ACHN (cell line): ENCODE results near the gene PDE6B.
A peak's percentile ranks its signal among the peaks of the same experiment; 100 is the strongest.
"Not testable (repeated sequence)": the region's sequence is repeated elsewhere in the genome, so short reads cannot be mapped to it uniquely, and the experiment has no call there.

Experiments
- DNase-seq: peaks from one replicate; pipeline ENCODE4 v3.0.0-alpha.2; 2015
- in situ Hi-C: cut with HindIII; loops from 2 replicates; pipeline ENCODE4 v1.10.0; 2017; ENCODE audit warnings: low sequenced_read_pairs, low pct_ligation_motif_present, low pct_unique_long_range_greater_than_20kb

Gene PDE6B

DNA sequence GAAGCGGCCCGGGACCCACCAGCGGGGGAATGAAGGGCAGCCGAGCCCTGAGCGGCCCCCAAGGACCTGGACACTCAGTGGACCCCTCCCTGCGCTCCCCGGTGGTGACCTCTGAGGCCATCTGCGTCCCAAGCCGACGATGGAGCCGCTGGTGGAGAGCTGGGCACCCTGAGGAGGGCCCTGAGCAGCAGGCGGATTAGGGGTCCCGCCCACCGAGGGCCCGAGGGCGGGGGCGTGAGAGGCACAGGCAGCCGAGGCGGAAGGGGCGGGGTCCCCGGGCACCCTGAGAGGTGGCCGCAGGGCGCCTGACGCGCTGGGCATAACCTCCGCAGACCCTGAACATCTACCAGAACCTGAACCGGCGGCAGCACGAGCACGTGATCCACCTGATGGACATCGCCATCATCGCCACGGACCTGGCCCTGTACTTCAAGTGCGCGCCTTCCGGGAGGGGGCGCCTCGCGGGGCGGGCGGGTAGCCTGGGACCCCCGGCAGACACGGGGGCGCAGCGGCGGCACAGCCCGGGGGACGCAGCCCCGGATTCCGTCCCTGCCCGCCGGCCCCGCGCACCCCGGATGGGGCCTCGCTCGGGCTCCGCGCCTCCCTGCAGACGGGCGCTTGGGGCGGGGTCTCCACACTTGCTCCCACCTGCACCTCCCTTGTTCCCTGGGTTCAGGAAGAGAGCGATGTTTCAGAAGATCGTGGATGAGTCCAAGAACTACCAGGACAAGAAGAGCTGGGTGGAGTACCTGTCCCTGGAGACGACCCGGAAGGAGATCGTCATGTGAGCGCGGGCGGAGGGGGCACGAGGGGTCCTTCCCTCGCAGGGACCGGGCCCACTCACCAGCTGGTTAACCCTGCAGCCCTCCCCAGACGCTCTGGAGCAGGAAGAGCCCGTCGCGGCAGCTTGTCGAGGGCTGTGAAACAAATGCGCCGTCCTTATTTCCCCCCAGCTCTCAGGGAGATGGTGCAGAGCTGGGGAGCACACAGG is 38.4 kb downstream of the PDE6B start:
- DNase-seq = peak; percentile 18
- in situ Hi-C loops = no loop called here

GRCh38 chr4:664713-665231 is 39.4 kb downstream of the PDE6B start:
- no peak for DNase-seq
- in situ Hi-C loops = no loop called here

DNA sequence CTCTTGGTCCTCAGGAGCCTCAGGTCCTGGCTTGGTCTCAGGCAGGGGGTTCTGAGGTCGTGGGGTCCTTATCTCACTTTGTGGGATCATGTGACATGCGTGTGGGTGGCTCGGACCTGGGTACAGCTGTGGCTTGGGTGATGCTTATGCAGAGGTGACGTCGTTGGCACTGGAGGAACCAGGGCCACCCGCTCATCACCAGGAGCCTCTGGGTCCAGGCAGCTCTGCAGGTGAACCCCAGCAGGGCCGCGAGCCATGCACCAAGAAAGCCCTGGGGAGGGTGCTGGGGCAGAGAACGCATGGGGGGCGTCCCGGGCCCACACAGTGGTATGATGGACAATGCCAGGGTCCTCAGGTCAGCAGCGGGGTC is 40.0 kb downstream of the PDE6B start:
- in situ Hi-C loops = no loop called here
- DNase-seq = no peak

- in situ Hi-C loops = no loop called here
These were observed 40.5 kb downstream of the PDE6B start for GRCh38 chr4:665751-666435.

DNA sequence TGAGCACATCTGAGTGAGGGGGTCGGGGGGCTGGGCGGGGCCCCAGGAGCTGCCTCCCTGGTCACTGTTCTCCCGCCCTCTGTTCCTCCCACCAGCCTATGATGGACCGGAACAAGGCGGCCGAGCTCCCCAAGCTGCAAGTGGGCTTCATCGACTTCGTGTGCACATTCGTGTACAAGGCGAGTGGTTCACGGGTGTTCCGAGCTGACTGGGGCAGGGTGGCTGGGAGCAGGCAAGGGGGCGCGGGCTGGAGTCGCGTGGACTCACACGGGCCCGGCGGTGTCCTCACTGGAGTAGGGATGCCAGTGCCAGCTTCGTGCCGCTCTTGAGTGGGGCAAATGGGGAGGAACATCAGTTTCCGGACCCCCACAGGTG is 41.0 kb downstream of the PDE6B start:
- in situ Hi-C loops = no loop called here
- DNase-seq = no peak

More at GRCh38 chr4:665751-666435, 40.5 kb downstream of the PDE6B start:
- DNase-seq = no peak

GRCh38 chr4:666822-667544 is 41.6 kb downstream of the PDE6B start:
- in situ Hi-C loops = no loop called here

GRCh38 chr4:667545-667925 is 42.2 kb downstream of the PDE6B start:
- no peak for DNase-seq
- in situ Hi-C loops = no loop called here

More at GRCh38 chr4:666822-667544, 41.6 kb downstream of the PDE6B start:
- no peak for DNase-seq

GRCh38 chr4:668219-668618 is 42.8 kb downstream of the PDE6B start:
- in situ Hi-C loops, DNase-seq: not testable (repeated sequence)

DNA sequence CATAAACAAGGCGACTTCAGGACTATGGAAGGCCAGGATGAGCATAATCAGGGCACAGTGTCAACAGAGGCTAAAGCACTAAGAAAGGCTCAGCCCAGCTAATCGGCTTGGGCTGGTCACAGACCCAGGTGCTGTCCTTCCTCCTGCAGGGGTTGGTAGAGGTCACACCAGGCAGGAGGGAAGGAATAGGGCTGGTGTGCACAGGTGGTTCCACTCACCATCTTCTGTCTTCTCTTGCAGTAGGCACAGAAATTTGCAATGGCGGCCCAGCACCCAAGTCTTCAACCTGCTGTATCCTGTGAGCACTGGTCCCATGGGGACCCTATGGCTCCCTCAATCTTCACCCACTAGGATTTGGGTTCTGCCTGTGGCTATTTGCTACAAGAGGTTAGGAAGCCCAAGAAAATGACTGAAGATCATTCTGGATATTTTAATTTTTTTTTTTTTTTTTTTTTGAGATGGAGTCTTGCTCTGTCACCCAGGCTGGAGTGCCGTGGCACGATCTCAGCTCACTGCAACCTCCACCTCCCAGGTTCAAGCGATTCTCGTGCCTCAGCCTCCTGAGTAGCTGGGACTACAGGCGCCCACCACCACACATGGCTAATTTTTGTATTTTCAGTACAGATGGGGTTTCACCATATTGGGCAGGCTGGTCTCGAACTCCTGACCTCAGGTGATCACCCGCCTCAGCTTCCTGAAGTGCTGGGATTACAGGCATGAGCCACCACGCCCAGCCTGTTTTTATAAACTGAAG is 44.6 kb downstream of the PDE6B start:
- in situ Hi-C loops, DNase-seq: not testable (repeated sequence)

GRCh38 chr4:671769-672168 is 46.4 kb downstream of the PDE6B start:
- in situ Hi-C loops = no loop called here
- no peak for DNase-seq

GRCh38 chr4:673349-674091 is 48.1 kb downstream of the PDE6B start:
- DNase-seq = peak; percentile 27
- in situ Hi-C loops = no loop called here

DNA sequence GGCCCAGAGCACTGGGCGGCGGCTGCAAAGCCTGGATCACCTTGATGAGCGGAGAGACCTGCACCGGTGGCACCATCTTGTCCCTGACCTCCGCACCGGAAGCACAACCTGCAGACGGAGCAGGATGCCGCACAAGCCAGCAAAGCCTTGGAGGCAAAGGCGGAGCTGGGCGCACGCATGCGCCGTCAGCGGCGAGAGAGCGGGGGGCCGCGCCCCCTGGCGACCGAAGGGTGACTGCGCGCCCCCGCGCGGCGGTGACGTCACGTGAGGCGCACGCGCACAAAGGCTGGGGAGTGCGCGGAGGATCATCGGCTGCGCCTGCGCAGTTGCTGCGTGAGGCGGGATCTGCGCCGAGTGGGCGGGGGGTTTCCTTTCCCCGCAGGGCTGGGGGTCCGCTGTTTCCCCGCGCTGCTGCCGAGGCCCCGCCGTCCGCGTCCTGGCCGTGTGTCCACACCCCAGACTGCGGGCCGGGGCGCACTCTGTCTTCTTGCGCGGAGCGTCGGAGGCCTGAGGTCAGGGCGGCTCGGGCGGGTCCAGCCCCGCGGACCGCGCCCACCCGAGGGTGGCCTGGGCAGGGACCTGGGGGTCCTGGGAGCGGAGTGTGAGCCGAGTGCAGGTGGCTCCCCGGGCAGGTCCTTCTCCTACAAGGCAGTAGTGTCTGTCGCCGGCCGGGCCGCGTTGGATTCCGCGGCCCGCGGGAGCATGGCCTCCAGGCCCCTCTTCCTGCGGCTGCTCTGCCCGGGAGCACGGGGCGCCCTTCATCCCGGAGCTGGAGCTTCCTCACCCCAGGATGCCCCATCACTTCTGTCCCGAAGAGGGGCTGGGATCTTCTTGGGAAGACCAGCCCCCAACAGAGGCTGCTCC is 49.0 kb downstream of the PDE6B start, which contains the start of the genes ATP5ME and MYL5:
ATP5ME (minus strand) TSS at position 105 of the 864 bp plus-strand sequence; CDS start at position 76, 29 bp downstream.
MYL5 (plus strand) TSS at position 371 of the 864 bp plus-strand sequence. CDS start 3,485 bp downstream, outside the sequence.
- peak; percentile 91 for DNase-seq
- in situ Hi-C loops = no loop called here

GRCh38 chr4:675036-675882 is 49.9 kb downstream of the PDE6B start:
- peak; percentile 4 for DNase-seq
- in situ Hi-C loops = no loop called here

DNA sequence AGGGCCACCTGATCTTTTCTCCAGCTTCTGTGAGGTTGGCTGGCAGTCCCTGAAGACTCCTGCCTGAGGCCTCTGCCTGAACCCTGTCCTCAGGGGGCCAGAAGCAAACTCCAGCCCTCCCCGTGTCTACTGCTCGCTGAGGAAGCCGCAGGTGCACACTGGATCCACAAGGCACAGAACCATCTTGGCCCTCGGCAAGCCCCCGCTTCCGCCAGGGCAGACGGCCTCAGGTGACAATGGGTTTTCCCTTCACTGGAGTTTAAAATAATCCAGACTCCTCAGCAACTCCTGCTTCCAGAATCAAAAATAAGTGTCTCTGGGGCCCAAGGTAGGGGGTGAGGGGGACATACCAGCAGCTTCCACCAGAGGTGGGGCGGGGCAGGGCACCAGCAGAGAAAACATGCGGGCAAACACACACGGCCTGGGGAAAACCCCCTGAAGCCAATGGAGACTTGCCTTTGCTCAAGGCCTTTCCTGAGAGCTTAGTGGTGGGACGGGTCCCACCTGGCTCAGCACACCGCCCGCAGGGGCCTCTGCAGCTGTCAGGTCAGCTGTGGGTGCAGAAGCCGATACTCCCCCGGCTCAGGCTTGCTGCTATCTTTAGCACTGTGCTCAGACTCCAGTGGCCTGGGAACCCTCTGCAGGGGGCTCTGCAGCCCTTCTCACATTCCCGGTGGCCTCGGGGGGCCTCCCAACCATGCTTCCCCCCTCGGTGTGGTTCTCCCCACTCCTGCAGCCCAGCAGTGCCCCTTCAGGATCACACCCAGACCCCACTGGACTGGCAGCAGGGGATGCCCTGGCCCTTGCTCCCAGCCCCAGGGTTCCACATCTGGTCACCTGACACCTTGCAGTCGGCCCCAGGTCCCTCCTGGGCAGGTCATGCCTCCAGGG is 50.9 kb downstream of the PDE6B start:
- in situ Hi-C loops = no loop called here
- DNase-seq = no peak

GRCh38 chr4:676871-677235 is 51.5 kb downstream of the PDE6B start:
- no peak for DNase-seq

More at GRCh38 chr4:676871-677235, 51.5 kb downstream of the PDE6B start:
- in situ Hi-C loops = no loop called here
